T-helper 1 cell treated with Interleukin-12 subunit alpha and Interleukin-12 subunit beta and Interleukin-4 antibody, amounts not matched to agents 30 μg/mL and 1 μg/mL, for 36 hours (primary cell): ENCODE data around the gene MGAT5.

Experiments used
- H3K27ac Mint-ChIP-seq: one replicate; pipeline ENCODE4 v1.8.0; 2021; ENCODE audit warnings: mild to moderate bottlenecking, mixed read lengths
- H3K27me3 Mint-ChIP-seq: one replicate; pipeline ENCODE4 v1.8.0; 2021; ENCODE audit warnings: low read depth, mixed read lengths
- H3K36me3 Mint-ChIP-seq: one replicate; pipeline ENCODE4 v1.8.0; 2021; ENCODE audit warnings: low read depth, mixed read lengths
- H3K4me1 Mint-ChIP-seq: one replicate; pipeline ENCODE4 v1.8.0; 2021; ENCODE audit warnings: low read depth, mixed read lengths
- H3K4me3 Mint-ChIP-seq: one replicate; pipeline ENCODE4 v1.8.0; 2021; ENCODE audit warnings: mild to moderate bottlenecking, moderate library complexity, mixed read lengths
- H3K9me3 Mint-ChIP-seq: one replicate; pipeline ENCODE4 v1.8.0; 2021; ENCODE audit warnings: mixed read lengths

The MGAT5 gene

GRCh38 chr2:134347756-134348155 lies 93.9 kb downstream of the MGAT5 start:
- H3K36me3 Mint-ChIP-seq: peaks cover 29% of the 10 kb centered on the region
- H3K9me3 Mint-ChIP-seq: no peaks in the 10 kb centered on the region
- H3K4me3 Mint-ChIP-seq: no peak overlapping the region
- H3K27ac Mint-ChIP-seq: no peak overlapping the region
- H3K27me3 Mint-ChIP-seq: no peaks in the 10 kb centered on the region
- peaks cover 2% of the 10 kb centered on the region for H3K4me1 Mint-ChIP-seq

GRCh38 chr2:134348239-134348638 lies 94.4 kb downstream of the MGAT5 start:
- Mint-ChIP-seq H3K4me3 (no peak overlapping the region), H3K36me3 (peaks cover 26% of the 10 kb centered on the region), H3K9me3 (no peaks in the 10 kb centered on the region), H3K27ac (no peak overlapping the region), H3K4me1 (peaks cover 2% of the 10 kb centered on the region), H3K27me3 (no peaks in the 10 kb centered on the region)

GRCh38 chr2:134348760-134349159 lies 94.9 kb downstream of the MGAT5 start:
- peaks cover 2% of the 10 kb centered on the region for H3K4me1 Mint-ChIP-seq
- H3K27me3 Mint-ChIP-seq: no peaks in the 10 kb centered on the region
- H3K36me3 Mint-ChIP-seq: peaks cover 23% of the 10 kb centered on the region
- H3K27ac Mint-ChIP-seq: no peak overlapping the region
- no peak overlapping the region for H3K4me3 Mint-ChIP-seq
- H3K9me3 Mint-ChIP-seq: no peaks in the 10 kb centered on the region

- Mint-ChIP-seq H3K27ac (no peak overlapping the region), H3K4me1 (peaks cover 2% of the 10 kb centered on the region), H3K9me3 (no peaks in the 10 kb centered on the region), H3K27me3 (no peaks in the 10 kb centered on the region), H3K4me3 (no peak overlapping the region), H3K36me3 (peaks cover 13% of the 10 kb centered on the region)
Observed at GRCh38 chr2:134351016-134351415, 97.1 kb downstream of the MGAT5 start.

- Mint-ChIP-seq H3K4me1 (peaks cover 2% of the 10 kb centered on the region), H3K4me3 (no peak overlapping the region), H3K27ac (no peak overlapping the region), H3K27me3 (no peaks in the 10 kb centered on the region), H3K9me3 (no peaks in the 10 kb centered on the region), H3K36me3 (peaks cover 13% of the 10 kb centered on the region)
Observed at GRCh38 chr2:134351899-134352298, 98.0 kb downstream of the MGAT5 start.

- H3K4me1 Mint-ChIP-seq: peaks cover 2% of the 10 kb centered on the region
- H3K27me3 Mint-ChIP-seq: no peaks in the 10 kb centered on the region
- H3K36me3 Mint-ChIP-seq: peaks cover 15% of the 10 kb centered on the region
- no peaks in the 10 kb centered on the region for H3K9me3 Mint-ChIP-seq
- no peak overlapping the region for H3K27ac Mint-ChIP-seq
- H3K4me3 Mint-ChIP-seq: no peak overlapping the region
Observed at GRCh38 chr2:134352844-134353243, 99.0 kb downstream of the MGAT5 start.

GRCh38 chr2:134354611-134355010 lies 100.7 kb downstream of the MGAT5 start:
- H3K4me1 Mint-ChIP-seq: peaks cover 2% of the 10 kb centered on the region
- H3K9me3 Mint-ChIP-seq: no peaks in the 10 kb centered on the region
- peaks cover 15% of the 10 kb centered on the region for H3K36me3 Mint-ChIP-seq
- H3K27ac Mint-ChIP-seq: no peak overlapping the region
- no peaks in the 10 kb centered on the region for H3K27me3 Mint-ChIP-seq
- H3K4me3 Mint-ChIP-seq: no peak overlapping the region

- Mint-ChIP-seq H3K27ac (no peak overlapping the region), H3K27me3 (no peaks in the 10 kb centered on the region), H3K36me3 (peaks cover 8% of the 10 kb centered on the region), H3K4me3 (no peak overlapping the region), H3K4me1 (no peaks in the 10 kb centered on the region), H3K9me3 (no peaks in the 10 kb centered on the region)
Observed at GRCh38 chr2:134357814-134358213, 103.9 kb downstream of the MGAT5 start.

- H3K36me3 Mint-ChIP-seq: peaks cover 8% of the 10 kb centered on the region
- H3K27me3 Mint-ChIP-seq: no peaks in the 10 kb centered on the region
- H3K4me1 Mint-ChIP-seq: no peaks in the 10 kb centered on the region
- no peaks in the 10 kb centered on the region for H3K9me3 Mint-ChIP-seq
- no peak overlapping the region for H3K27ac Mint-ChIP-seq
- no peak overlapping the region for H3K4me3 Mint-ChIP-seq
Observed at GRCh38 chr2:134359367-134360081, 105.7 kb downstream of the MGAT5 start.

- Mint-ChIP-seq H3K27me3 (no peaks in the 10 kb centered on the region), H3K4me1 (no peaks in the 10 kb centered on the region), H3K36me3 (peaks cover 8% of the 10 kb centered on the region), H3K4me3 (no peak overlapping the region), H3K9me3 (no peaks in the 10 kb centered on the region), H3K27ac (no peak overlapping the region)
Observed at GRCh38 chr2:134360745-134361487, 107.0 kb downstream of the MGAT5 start.

- Mint-ChIP-seq H3K36me3 (peaks cover 8% of the 10 kb centered on the region), H3K4me3 (no peak overlapping the region), H3K9me3 (no peaks in the 10 kb centered on the region), H3K4me1 (no peaks in the 10 kb centered on the region), H3K27ac (no peak overlapping the region), H3K27me3 (no peaks in the 10 kb centered on the region)
Observed at GRCh38 chr2:134361648-134362047, 107.8 kb downstream of the MGAT5 start.

GRCh38 chr2:134362152-134362668 lies 108.3 kb downstream of the MGAT5 start:
- peaks cover 4% of the 10 kb centered on the region for H3K36me3 Mint-ChIP-seq
- H3K4me1 Mint-ChIP-seq: no peaks in the 10 kb centered on the region
- H3K9me3 Mint-ChIP-seq: no peaks in the 10 kb centered on the region
- H3K4me3 Mint-ChIP-seq: no peak overlapping the region
- no peak overlapping the region for H3K27ac Mint-ChIP-seq
- H3K27me3 Mint-ChIP-seq: no peaks in the 10 kb centered on the region

GRCh38 chr2:134362740-134363139 lies 108.9 kb downstream of the MGAT5 start:
- Mint-ChIP-seq H3K36me3 (peaks cover 4% of the 10 kb centered on the region), H3K4me1 (peaks cover 3% of the 10 kb centered on the region), H3K27ac (no peak overlapping the region), H3K27me3 (no peaks in the 10 kb centered on the region), H3K4me3 (no peak overlapping the region), H3K9me3 (no peaks in the 10 kb centered on the region)

- Mint-ChIP-seq H3K36me3 (peaks cover 4% of the 10 kb centered on the region), H3K4me1 (peaks cover 10% of the 10 kb centered on the region), H3K4me3 (no peak overlapping the region), H3K9me3 (no peaks in the 10 kb centered on the region), H3K27ac (peak overlapping the region; percentile 43), H3K27me3 (no peaks in the 10 kb centered on the region)
Observed at GRCh38 chr2:134365356-134365755, 111.5 kb downstream of the MGAT5 start.

- Mint-ChIP-seq H3K4me1 (peaks cover 10% of the 10 kb centered on the region), H3K9me3 (no peaks in the 10 kb centered on the region), H3K27ac (no peak overlapping the region), H3K36me3 (peaks cover 4% of the 10 kb centered on the region), H3K27me3 (no peaks in the 10 kb centered on the region), H3K4me3 (no peak overlapping the region)
Observed at GRCh38 chr2:134366359-134366758, 112.5 kb downstream of the MGAT5 start.
